Measurements from ENCODE around the gene SLC10A7.

DNA sequence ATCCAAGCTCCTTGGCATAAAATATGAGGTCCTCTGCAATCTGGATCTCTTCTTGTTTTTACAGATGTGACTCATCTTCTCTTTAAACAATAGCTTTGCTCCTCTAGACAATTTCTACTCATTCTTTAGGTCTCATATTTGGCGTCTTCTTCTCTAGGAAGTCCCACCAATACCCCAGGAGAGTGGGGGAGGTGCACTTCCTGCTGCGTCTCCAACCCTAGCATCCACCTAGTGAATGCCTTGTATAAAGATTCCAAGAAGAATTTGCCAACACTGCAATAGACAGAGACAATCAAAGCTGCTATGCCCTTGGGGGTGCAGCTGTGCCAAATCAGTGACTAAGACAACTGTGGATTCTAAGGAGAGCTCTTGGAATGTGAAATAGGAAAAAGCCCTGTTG is 45.7 kb upstream of the SLC10A7 start:
- TF ChIP-seq, protein P1, sequence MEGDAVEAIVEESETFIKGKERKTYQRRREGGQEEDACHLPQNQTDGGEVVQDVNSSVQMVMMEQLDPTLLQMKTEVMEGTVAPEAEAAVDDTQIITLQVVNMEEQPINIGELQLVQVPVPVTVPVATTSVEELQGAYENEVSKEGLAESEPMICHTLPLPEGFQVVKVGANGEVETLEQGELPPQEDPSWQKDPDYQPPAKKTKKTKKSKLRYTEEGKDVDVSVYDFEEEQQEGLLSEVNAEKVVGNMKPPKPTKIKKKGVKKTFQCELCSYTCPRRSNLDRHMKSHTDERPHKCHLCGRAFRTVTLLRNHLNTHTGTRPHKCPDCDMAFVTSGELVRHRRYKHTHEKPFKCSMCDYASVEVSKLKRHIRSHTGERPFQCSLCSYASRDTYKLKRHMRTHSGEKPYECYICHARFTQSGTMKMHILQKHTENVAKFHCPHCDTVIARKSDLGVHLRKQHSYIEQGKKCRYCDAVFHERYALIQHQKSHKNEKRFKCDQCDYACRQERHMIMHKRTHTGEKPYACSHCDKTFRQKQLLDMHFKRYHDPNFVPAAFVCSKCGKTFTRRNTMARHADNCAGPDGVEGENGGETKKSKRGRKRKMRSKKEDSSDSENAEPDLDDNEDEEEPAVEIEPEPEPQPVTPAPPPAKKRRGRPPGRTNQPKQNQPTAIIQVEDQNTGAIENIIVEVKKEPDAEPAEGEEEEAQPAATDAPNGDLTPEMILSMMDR (optimal IDR thresholded peaks at IDR 0.05 in 1 of 3, IDR thresholded peaks at IDR 0.05 in 1 of 3, conservative IDR thresholded peaks at IDR 0.05 in 1 of 3; ENCODE audit: extremely low read depth in 1 of 3, insufficient read depth in 2 of 3, low read length in 3 of 3), result no peak
- TF ChIP-seq EZH2 (IDR thresholded peaks at IDR 0.05; ENCODE audit: low read length), result no peak

Measured in keratinocyte (primary cell).